GM12892 (cell line): Measurements from ENCODE around the gene KIAA1958.

Experiments
- POLR2A ChIP-seq: IDR thresholded peaks from 2 replicates; pipeline ENCODE4 v1.6.1; 2011; ENCODE audit warnings: low read depth, low read length, control low read depth
- POLR2AphosphoS5 ChIP-seq: IDR thresholded peaks from 2 replicates; pipeline ENCODE4 v1.6.1; 2011; ENCODE audit warnings: low read depth, low read length, control low read depth
- TAF1 ChIP-seq: IDR thresholded peaks from 2 replicates; pipeline ENCODE4 v1.6.1; 2011; ENCODE audit warnings: low read depth, mild to moderate bottlenecking, control low read depth, low read length, borderline replicate concordance

DNA sequence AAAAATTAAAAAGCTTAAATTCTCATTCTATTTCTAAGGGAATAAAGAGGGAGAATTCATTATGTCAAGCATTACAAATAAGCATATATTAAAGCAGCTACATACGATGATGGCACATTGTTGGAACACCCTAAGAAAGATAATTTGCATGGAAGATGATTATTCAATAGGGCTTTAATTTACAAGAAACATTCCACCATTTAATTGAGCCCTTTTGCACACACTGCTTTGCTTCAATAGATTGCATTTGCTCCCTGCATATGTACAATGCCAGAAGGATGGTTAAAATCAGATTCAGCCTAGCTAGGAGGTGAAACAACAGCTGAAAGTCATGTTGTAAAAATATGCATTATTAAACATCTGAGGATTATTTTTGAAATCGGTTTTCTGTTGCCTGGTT is 21.8 kb downstream of the KIAA1958 start:
- TF ChIP-seq POLR2A (no peak), POLR2AphosphoS5 (no peak), TAF1 (no peak)
